Astrocyte (in vitro differentiated cells and primary cell): ENCODE results near the gene RCAN3.

Experiments
- EZH2 ChIP-seq: IDR thresholded peaks from 2 replicates; pipeline ENCODE4 v1.6.1; 2012; ENCODE audit warnings: mild to moderate bottlenecking, low read length, inconsistent platforms; ENCODE audit not compliant: insufficient read depth
- TF ChIP-seq, protein P1 (sequence below): IDR thresholded peaks from 2 replicates; pipeline ENCODE4 v1.5.1; 2011; ENCODE audit warnings: low read depth, mild to moderate bottlenecking, inconsistent platforms, low read length, moderate library complexity; ENCODE audit not compliant: insufficient read depth

DNA sequence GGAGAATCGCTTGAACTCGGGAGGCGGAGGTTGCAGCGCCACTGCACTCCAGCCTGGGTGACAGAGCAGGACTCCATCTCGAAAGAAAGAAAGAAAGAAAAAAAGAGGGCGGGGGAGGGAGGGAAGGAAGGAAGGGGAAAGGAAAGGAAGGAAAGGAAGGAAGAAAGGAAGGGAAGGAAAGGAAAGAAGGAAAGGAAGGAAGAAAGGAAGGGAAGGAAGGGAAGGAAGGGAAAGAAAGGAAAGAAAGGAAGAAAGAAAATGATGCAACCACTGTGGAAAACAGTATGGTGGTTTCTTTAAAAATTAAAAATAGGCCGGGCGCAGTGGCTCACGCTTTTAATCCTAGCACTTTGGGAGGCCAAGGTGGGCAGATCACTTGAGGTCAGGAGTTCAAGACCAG is 15.2 kb upstream of the RCAN3 start:
- no peak for TF ChIP-seq EZH2
- TF ChIP-seq, protein P1, sequence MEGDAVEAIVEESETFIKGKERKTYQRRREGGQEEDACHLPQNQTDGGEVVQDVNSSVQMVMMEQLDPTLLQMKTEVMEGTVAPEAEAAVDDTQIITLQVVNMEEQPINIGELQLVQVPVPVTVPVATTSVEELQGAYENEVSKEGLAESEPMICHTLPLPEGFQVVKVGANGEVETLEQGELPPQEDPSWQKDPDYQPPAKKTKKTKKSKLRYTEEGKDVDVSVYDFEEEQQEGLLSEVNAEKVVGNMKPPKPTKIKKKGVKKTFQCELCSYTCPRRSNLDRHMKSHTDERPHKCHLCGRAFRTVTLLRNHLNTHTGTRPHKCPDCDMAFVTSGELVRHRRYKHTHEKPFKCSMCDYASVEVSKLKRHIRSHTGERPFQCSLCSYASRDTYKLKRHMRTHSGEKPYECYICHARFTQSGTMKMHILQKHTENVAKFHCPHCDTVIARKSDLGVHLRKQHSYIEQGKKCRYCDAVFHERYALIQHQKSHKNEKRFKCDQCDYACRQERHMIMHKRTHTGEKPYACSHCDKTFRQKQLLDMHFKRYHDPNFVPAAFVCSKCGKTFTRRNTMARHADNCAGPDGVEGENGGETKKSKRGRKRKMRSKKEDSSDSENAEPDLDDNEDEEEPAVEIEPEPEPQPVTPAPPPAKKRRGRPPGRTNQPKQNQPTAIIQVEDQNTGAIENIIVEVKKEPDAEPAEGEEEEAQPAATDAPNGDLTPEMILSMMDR = no peak
